Stomach (tissue), 9 donors: Measurements from ENCODE around the gene THADA. TPM values are rescaled to one million over a fixed set of nuclear protein-coding genes. Genes with fewer than 3 reads are reported as not detected.

Source experiments
- DNase-seq, 2 donors: peaks; one replicate each; pipeline versions ENCODE4 v3.0.0 to v3.0.0-alpha.2; 2013 to 2019
- H3K27ac ChIP-seq, 5 donors: fragments of 200-600 bp in 4 of 5; sonication (generic) in 4 of 5; one replicate each; pipeline ENCODE4 v1.5.1; 2013 to 2019; ENCODE audit warnings: mild to moderate bottlenecking in 1 of 5, moderate library complexity in 1 of 5
- H3K27me3 ChIP-seq, 3 donors: fragments of 200-600 bp; sonication (generic); one replicate each; pipeline ENCODE4 v1.5.1; 2017 to 2019; ENCODE audit warnings: mixed run types in 1 of 3
- H3K36me3 ChIP-seq, 4 donors: fragments of 200-600 bp; sonication (generic); 1 replicate in 3 of 4; 2 replicates in 1 of 4; pipeline ENCODE4 v1.5.1; 2016 to 2019
- H3K4me1 ChIP-seq, 4 donors: fragments of 200-600 bp; sonication (generic); one replicate each; pipeline ENCODE4 v1.5.1; 2016 to 2019
- H3K4me3 ChIP-seq, 4 donors: fragments of 200-600 bp; sonication (generic) in 3 of 4; one replicate each; pipeline ENCODE4 v1.5.1; 2016 to 2019; ENCODE audit warnings: mild to moderate bottlenecking in 1 of 4
- H3K9me3 ChIP-seq, 4 donors: fragments of 200-600 bp; sonication (generic); one replicate each; pipeline ENCODE4 v1.5.1; 2016 to 2019
- CTCF ChIP-seq, 7 experiments: fragments of 450-650 bp in 4 of 7; fragments of 200-600 bp in 3 of 7; sonication (generic) in 3 of 7; IDR thresholded peaks; one replicate each; pipeline ENCODE4 v1.5.1; 2016 to 2019; ENCODE audit warnings: antibody characterized with exemption in 7 of 7, control low read depth in 2 of 7, mild to moderate bottlenecking in 1 of 7
- EP300 ChIP-seq: sonication (generic); formaldehyde crosslinking; IDR thresholded peaks from one replicate; pipeline ENCODE4 v1.6.1; 2017; ENCODE audit warnings: antibody characterized with exemption
- POLR2A ChIP-seq, 4 donors: fragments of 450-650 bp; IDR thresholded peaks; one replicate each; pipeline ENCODE4 v1.6.1; 2016; ENCODE audit warnings: antibody characterized with exemption in 4 of 4, control low read depth in 2 of 4, mild to moderate bottlenecking in 1 of 4, moderate library complexity in 1 of 4
- POLR2AphosphoS5 ChIP-seq, 3 donors: sonication (generic); formaldehyde crosslinking; IDR thresholded peaks; one replicate each; pipeline ENCODE4 v1.6.1; 2016; ENCODE audit warnings: antibody characterized with exemption in 3 of 3
- WGBS, 5 donors: extraction: QIAGEN DNeasy Blood & Tissue Kit in 3 of 5; methylation state at CpG; one replicate each; pipeline versions ENCODE4 v1.1.5 to v1.1.7; 2013 to 2018; 5-methylcytosine and 5-hydroxymethylcytosine counted together
- intact Hi-C: fragments of 100-400 bp; cut with DNase I; formaldehyde crosslinking; loops from one replicate; pipeline ENCODE4 v1.15.1; 2023; ENCODE audit warnings: low total_unique reads
- polyA plus RNA-seq, 3 donors: library from polyadenylated mRNA; stranded (reverse); fragments of 200-250 nt; gene quantifications; one replicate each; pipeline ENCODE4 v1.2.3, GENCODE V29; 2013
- total RNA-seq, 5 donors: library from RNA; depleted of rRNA; stranded (reverse); fragments of >200 nt; gene quantifications; one replicate each; pipeline versions ENCODE4 v1.1.0 to v1.2.3, GENCODE V29; 2014 to 2016
- donor health status: healthy with polysubstance abuse.
- donor health status: Bipolar disorder and iron deficiency.
- donor health status: healthy.

Gene THADA
- total and polyA plus RNA-seq, 8 donors: 8.0 to 109 (median 31.9) TPM

GRCh38 chr2:43302961-43303494 lies 292.8 kb downstream of the THADA start:
- intact Hi-C loops: no loop called here
- no peak for DNase-seq
- TF ChIP-seq POLR2AphosphoS5 (IDR thresholded peaks at IDR 0.05) (no peak), POLR2A (IDR thresholded peaks at IDR 0.05) (no peak), EP300 (no peak), CTCF (IDR thresholded peaks at IDR 0.05) (no peak)
- no peaks in the 10 kb centered on the region for H3K9me3 ChIP-seq
- H3K27ac ChIP-seq: peak overlapping the region in 2 of 5 donors; percentile 22 to 83
- peaks cover 29 to 64% (median 45%) of the 10 kb centered on the region in 4 donors for H3K4me1 ChIP-seq
- no peak overlapping the region for H3K4me3 ChIP-seq
- H3K27me3 ChIP-seq: no peaks in the 10 kb centered on the region
- no peaks in the 10 kb centered on the region for H3K36me3 ChIP-seq

- no peaks in the 10 kb centered on the region for H3K36me3 ChIP-seq
- H3K4me1 ChIP-seq: peaks cover 29 to 64% (median 45%) of the 10 kb centered on the region in 4 donors
- intact Hi-C loops: no loop called here
- H3K9me3 ChIP-seq: no peaks in the 10 kb centered on the region
- TF ChIP-seq CTCF (IDR thresholded peaks at IDR 0.05) (no peak), POLR2AphosphoS5 (IDR thresholded peaks at IDR 0.05) (no peak), EP300 (no peak), POLR2A (IDR thresholded peaks at IDR 0.05) (no peak)
- H3K4me3 ChIP-seq: no peak overlapping the region
- H3K27ac ChIP-seq: peak overlapping the region in 2 of 5 donors; percentile 22 to 83
- no peak for DNase-seq
- no peaks in the 10 kb centered on the region for H3K27me3 ChIP-seq
- WGBS, 5 donors: 85 to 98% (median 90%) methylated on average over 3 of the region's 3 CpGs
Observed at GRCh38 chr2:43302182-43302960, 293.5 kb downstream of the THADA start.

- TF ChIP-seq EP300 (no peak), POLR2AphosphoS5 (IDR thresholded peaks at IDR 0.05) (peak in 1 of 3 donors; percentile 11), CTCF (IDR thresholded peaks at IDR 0.05) (no peak)
- WGBS, 5 donors: 33 to 58% (median 43%) methylated on average over 13 of the region's 13 CpGs
- peak in 1 of 2 donors; percentile 76 for DNase-seq
- Histone ChIP-seq H3K4me1 (peaks cover 29 to 57% (median 44%) of the 10 kb centered on the region in 4 donors), H3K27ac (peak overlapping the region in 4 of 5 donors; percentile 1 to 83 (median 46)), H3K9me3 (no peaks in the 10 kb centered on the region), H3K4me3 (no peak overlapping the region), H3K36me3 (no peaks in the 10 kb centered on the region), H3K27me3 (no peaks in the 10 kb centered on the region)
- intact Hi-C loops: no loop called here
Observed at GRCh38 chr2:43300781-43301583, 294.9 kb downstream of the THADA start.

GRCh38 chr2:43300222-43300621 lies 295.6 kb downstream of the THADA start:
- Histone ChIP-seq H3K4me3 (no peak overlapping the region), H3K27me3 (no peaks in the 10 kb centered on the region), H3K27ac (peak overlapping the region in 1 of 5 donors; percentile 83), H3K4me1 (peaks cover 24 to 50% (median 36%) of the 10 kb centered on the region in 4 donors), H3K36me3 (no peaks in the 10 kb centered on the region), H3K9me3 (no peaks in the 10 kb centered on the region)
- TF ChIP-seq EP300: no peak
- TF ChIP-seq CTCF (IDR thresholded peaks at IDR 0.05): no peak
- no peak for TF ChIP-seq POLR2A (IDR thresholded peaks at IDR 0.05)
- TF ChIP-seq POLR2AphosphoS5 (IDR thresholded peaks at IDR 0.05): no peak
- intact Hi-C loops: no loop called here
- 94 to 97% (median 96%) methylated on average over 4 of the region's 4 CpGs for WGBS, 5 donors
- DNase-seq: no peak
